HCT116 (cell line): ENCODE data around the gene AUTS2. TPM values are rescaled to one million over a fixed set of nuclear protein-coding genes. Genes with fewer than 3 reads are reported as not detected.

Experiments used
- ATAC-seq: fragments of 200-7000 bp; cut with Tn5 transposase; 2 replicates; pipeline ENCODE4 v1.9.1; 2020; ENCODE audit warnings: mild to moderate bottlenecking, moderate library complexity
- BruUV-seq: library from RNA; stranded (reverse); fragments of 400-500 nt; replicated peaks from 2 replicates; lab custom pipeline; 2021; lab: Mats Ljungman, UMichigan
- CTCF ChIA-PET: fragments of 300-600 bp; sonication (Branson Sonifier 250); formaldehyde crosslinking; loops from one replicate; lab custom pipeline; 2021; ENCODE audit warnings: antibody characterized with exemption; lab: Charles Lee
- POLR2A ChIA-PET: fragments of 300-600, 350-600 bp; sonication (Branson Sonifier 250); formaldehyde crosslinking; loops from one replicate; lab custom pipeline; 2021; ENCODE audit warnings: antibody characterized with exemption; lab: Charles Lee
- RAD21 ChIA-PET, 2 experiments: fragments of 300-600 bp; sonication (Branson Sonifier 250); formaldehyde crosslinking; loops; one replicate each; lab custom pipeline; 2023; ENCODE audit warnings: low total read pairs in 2 of 2; ENCODE audit not compliant: uncharacterized antibody in 2 of 2, unreplicated experiment in 2 of 2, low non-redundant PET in 1 of 2; lab: Charles Lee
- DNase-seq: peaks from one replicate; pipeline ENCODE4 v3.0.0-alpha.2; 2010; ENCODE audit warnings: low read depth, low spot score
- H2AFZ ChIP-seq: fragments of 200-600 bp; shearing (Covaris generic), sonication (generic); 2 replicates; pipeline ENCODE4 v1.6.1; 2017; ENCODE audit warnings: low read depth, mixed run types, mixed read lengths, antibody characterized with exemption, low read length; ENCODE audit not compliant: poor library complexity, severe bottlenecking
- H3K27ac ChIP-seq: 2 replicates; pipeline ENCODE4 v1.5.1; 2012; ENCODE audit warnings: low read depth, low read length
- H3K27me3 ChIP-seq: fragments of 200-600 bp; sonication (generic); 2 replicates; pipeline ENCODE4 v1.6.1; 2016; ENCODE audit warnings: mixed run types, low read length, mixed read lengths; ENCODE audit not compliant: insufficient read depth
- H3K36me3 ChIP-seq, 2 experiments: fragments of 200-500 bp in 1 of 2; fragments of 200-600 bp in 1 of 2; sonication (Bioruptor generic) in 1 of 2; sonication (generic) in 1 of 2; 2 replicates each; pipeline versions ENCODE4 v1.5.1 to v1.6.1; 2014 to 2016; ENCODE audit warnings: low read length in 2 of 2, inconsistent platforms in 1 of 2, mixed read lengths in 1 of 2, mixed run types in 1 of 2; ENCODE audit not compliant: insufficient read depth in 2 of 2, control insufficient read depth in 1 of 2
- H3K4me1 ChIP-seq, 2 experiments: fragments of 200-600 bp in 1 of 2; sonication (generic) in 1 of 2; 2 replicates each; pipeline versions ENCODE4 v1.5.1 to v1.6.1; 2012 to 2017; ENCODE audit warnings: low read length in 2 of 2, inconsistent platforms in 1 of 2, mild to moderate bottlenecking in 1 of 2, mixed read lengths in 1 of 2, mixed run types in 1 of 2, moderate library complexity in 1 of 2; ENCODE audit not compliant: insufficient read depth in 2 of 2, control insufficient read depth in 1 of 2
- H3K4me2 ChIP-seq: fragments of 200-600 bp; sonication (generic); 2 replicates; pipeline ENCODE4 v1.6.1; 2017; ENCODE audit warnings: mixed run types, low read length, mixed read lengths
- H3K4me3 ChIP-seq, 2 experiments: fragments of 200-600 bp in 1 of 2; sonication (generic) in 1 of 2; replicated peaks in 1 of 2; 2 replicates each; pipeline ENCODE4 v1.5.1; 2011 to 2016; ENCODE audit warnings: low read length in 2 of 2, control low read depth in 1 of 2, low read depth in 1 of 2, mild to moderate bottlenecking in 1 of 2, mixed read lengths in 1 of 2, mixed run types in 1 of 2
- H3K79me2 ChIP-seq: fragments of 200-600 bp; sonication (generic); 2 replicates; pipeline ENCODE4 v1.6.1; 2017; ENCODE audit warnings: mild to moderate bottlenecking, mixed run types, low read length, moderate library complexity, mixed read lengths; ENCODE audit not compliant: insufficient read depth
- H3K9ac ChIP-seq: fragments of 200-600 bp; sonication (generic); 2 replicates; pipeline ENCODE4 v1.6.1; 2016; ENCODE audit warnings: low read length, mixed read lengths
- H3K9me2 ChIP-seq: fragments of 200-600 bp; sonication (generic), shearing (Covaris generic); 2 replicates; pipeline ENCODE4 v1.6.1; 2017; ENCODE audit warnings: mixed run types, mild to moderate bottlenecking, moderate library complexity; ENCODE audit not compliant: insufficient read depth
- H3K9me3 ChIP-seq, 2 experiments: fragments of 200-500 bp in 1 of 2; fragments of 200-600 bp in 1 of 2; sonication (Bioruptor generic) in 1 of 2; sonication (generic) in 1 of 2; 2 replicates each; pipeline ENCODE4 v1.6.1; 2014 to 2017; ENCODE audit warnings: low read length in 2 of 2, mixed read lengths in 2 of 2, inconsistent platforms in 1 of 2, low read depth in 1 of 2, mild to moderate bottlenecking in 1 of 2, mixed run types in 1 of 2, moderate library complexity in 1 of 2; ENCODE audit not compliant: control insufficient read depth in 1 of 2, insufficient read depth in 1 of 2
- H4K20me1 ChIP-seq: fragments of 200-600 bp; sonication (generic), shearing (Covaris generic); 2 replicates; pipeline ENCODE4 v1.6.1; 2017; ENCODE audit warnings: mixed run types, mild to moderate bottlenecking, moderate library complexity; ENCODE audit not compliant: insufficient read depth
- EGR1 ChIP-seq: IDR thresholded peaks from 2 replicates; pipeline ENCODE4 v1.6.1; 2012; ENCODE audit warnings: low read depth
- ELF1 ChIP-seq: IDR thresholded peaks from 2 replicates; pipeline ENCODE4 v1.6.1; 2012; ENCODE audit warnings: low read depth, borderline replicate concordance
- EZH2phosphoT487 ChIP-seq: fragments of 200-600 bp; IDR thresholded peaks from 2 replicates; pipeline ENCODE4 v1.6.1; 2018; ENCODE audit warnings: antibody characterized with exemption, borderline replicate concordance
- FOSL1 ChIP-seq: IDR thresholded peaks from 2 replicates; pipeline ENCODE4 v1.6.1; 2012; ENCODE audit warnings: low read depth
- JUND ChIP-seq: IDR thresholded peaks from 2 replicates; pipeline ENCODE4 v1.6.1; 2012
- POLR2A ChIP-seq: IDR thresholded peaks from 2 replicates; pipeline ENCODE4 v1.7.0; 2011; ENCODE audit warnings: borderline replicate concordance; ENCODE audit not compliant: insufficient read depth, insufficient read length; ENCODE audit errors: extremely low read depth
- POLR2AphosphoS5 ChIP-seq: IDR thresholded peaks from 2 replicates; pipeline ENCODE4 v1.6.1; 2011; ENCODE audit warnings: mild to moderate bottlenecking, low read depth, low read length, moderate library complexity
- RAD21 ChIP-seq: IDR thresholded peaks from 2 replicates; pipeline ENCODE4 v1.6.1; 2012; ENCODE audit warnings: low read depth, mild to moderate bottlenecking
- SIN3A ChIP-seq: IDR thresholded peaks from 2 replicates; pipeline ENCODE4 v1.6.1; 2012; ENCODE audit warnings: low read depth
- SP1 ChIP-seq: IDR thresholded peaks from 2 replicates; pipeline ENCODE4 v1.6.1; 2012; ENCODE audit warnings: low read depth
- SRF ChIP-seq: IDR thresholded peaks from 2 replicates; pipeline ENCODE4 v1.6.1; 2012; ENCODE audit warnings: low read depth
- TCF7L2 ChIP-seq: IDR thresholded peaks from 2 replicates; pipeline ENCODE4 v1.7.0; 2011; ENCODE audit warnings: borderline replicate concordance, inconsistent platforms; ENCODE audit not compliant: insufficient read depth, insufficient read length; ENCODE audit errors: extremely low read depth
- YY1 ChIP-seq: IDR thresholded peaks from 2 replicates; pipeline ENCODE4 v1.6.1; 2011; ENCODE audit warnings: low read length, low read depth, moderate library complexity, mild to moderate bottlenecking; ENCODE audit not compliant: insufficient replicate concordance; ENCODE audit errors: extremely low read depth
- ZFX ChIP-seq: fragments of 450-650 bp; IDR thresholded peaks from 2 replicates; pipeline ENCODE4 v1.6.1; 2017
- ZNF274 ChIP-seq: fragments of 200-500 bp; sonication (Bioruptor generic); IDR thresholded peaks from 2 replicates; pipeline ENCODE4 v1.6.1; 2014; ENCODE audit warnings: mild to moderate bottlenecking, low read depth, low read length, inconsistent platforms
- intact Hi-C: fragments of 100-400 bp; cut with micrococcal nuclease; formaldehyde crosslinking; loops from 2 replicates; pipeline ENCODE4 v1.10.0; 2022
- total RNA-seq: library from RNA; stranded (reverse); gene quantifications from one replicate; pipeline ENCODE4 v1.2.1, GENCODE V29; 2021; ENCODE audit not compliant: unreplicated experiment
- TF ChIP-seq, protein P1 (sequence below): IDR thresholded peaks from 2 replicates; pipeline ENCODE4 v1.6.1; 2012
- TF ChIP-seq, protein P2 (sequence below): IDR thresholded peaks from 2 replicates; pipeline ENCODE4 v1.6.1; 2011; ENCODE audit warnings: mild to moderate bottlenecking, low read length, moderate library complexity; ENCODE audit not compliant: insufficient replicate concordance; ENCODE audit errors: extremely low read depth
- TF ChIP-seq, protein P3 (sequence below): IDR thresholded peaks from 2 replicates; pipeline ENCODE4 v1.6.1; 2012; ENCODE audit warnings: low read depth
- TF ChIP-seq, protein P4 (sequence below), 3 experiments: fragments of 200-600 bp in 1 of 3; sonication (generic) in 1 of 3; IDR thresholded peaks in 2 of 3; conservative IDR thresholded peaks in 1 of 3; 2 replicates each; pipeline ENCODE4 v1.5.1; 2012 to 2017; ENCODE audit warnings: low read depth in 2 of 3, low read length in 2 of 3, antibody characterized with exemption in 1 of 3, borderline replicate concordance in 1 of 3, control low read depth in 1 of 3, mild to moderate bottlenecking in 1 of 3, mixed read lengths in 1 of 3, mixed run types in 1 of 3, moderate library complexity in 1 of 3; ENCODE audit not compliant: insufficient read depth in 1 of 3
- TF ChIP-seq, protein P5 (sequence below): IDR thresholded peaks from 2 replicates; pipeline ENCODE4 v1.6.1; 2012

The AUTS2 gene
- total RNA-seq, 1 experiment from 2014 or later = 0.93 TPM

DNA sequence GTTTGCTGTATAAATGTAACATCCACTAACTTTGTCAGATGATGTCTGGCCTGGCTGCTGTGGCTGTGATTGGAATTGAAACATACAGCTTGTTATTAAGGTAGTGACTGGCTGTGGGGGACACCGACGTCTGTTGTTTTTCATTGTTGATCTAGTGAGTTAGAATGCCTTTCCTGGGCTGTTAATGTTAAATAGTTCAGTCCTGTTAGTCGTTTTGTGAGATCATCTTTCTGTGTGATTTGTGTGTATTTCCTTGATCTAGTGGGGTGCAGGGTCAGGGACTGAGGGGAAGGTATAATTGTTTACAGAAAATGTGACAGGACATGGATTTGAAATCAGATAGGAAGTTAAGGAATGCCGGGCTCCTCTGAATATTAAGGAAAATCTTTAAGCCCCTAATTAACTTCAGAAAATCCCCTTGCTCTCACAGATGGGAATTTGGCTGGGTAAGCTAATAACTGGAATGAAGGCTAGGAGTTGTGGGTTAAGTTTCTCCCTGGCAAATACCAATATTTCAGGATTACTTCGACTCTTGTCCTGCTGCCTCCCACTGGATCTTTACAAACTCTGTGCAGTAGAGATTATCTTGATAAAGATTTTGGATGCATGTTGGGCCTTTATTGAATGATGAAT is 163.1 kb downstream of the AUTS2 start:
- Histone ChIP-seq H3K9ac (no peak overlapping the region), H2AFZ (no peak overlapping the region), H3K4me1 (no peaks in the 10 kb centered on the region), H3K4me2 (no peak overlapping the region), H3K36me3 (no peaks in the 10 kb centered on the region), H3K9me3 (peaks cover 0 to 11% of the 10 kb centered on the region in 2 experiments; a peak in 2 of 4 replicates), H3K9me2 (no peaks in the 10 kb centered on the region), H3K79me2 (no peaks in the 10 kb centered on the region)
- ChIA-PET CTCF (no interaction called here), POLR2A (no interaction called here)
- intact Hi-C loops = no loop called here
- no TSS peak for BruUV-seq
- ATAC-seq = no peak
- TF ChIP-seq, protein P1, sequence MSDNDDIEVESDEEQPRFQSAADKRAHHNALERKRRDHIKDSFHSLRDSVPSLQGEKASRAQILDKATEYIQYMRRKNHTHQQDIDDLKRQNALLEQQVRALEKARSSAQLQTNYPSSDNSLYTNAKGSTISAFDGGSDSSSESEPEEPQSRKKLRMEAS = no peak
- TF ChIP-seq ELF1 = no peak
- TF ChIP-seq YY1 = no peak
- no peak for TF ChIP-seq RAD21
- TF ChIP-seq SRF = no peak
- no peak for TF ChIP-seq FOSL1
- no peak for TF ChIP-seq TCF7L2
- TF ChIP-seq ZNF274 = no peak
- TF ChIP-seq ZFX = no peak
- TF ChIP-seq EZH2phosphoT487 = no peak
- TF ChIP-seq, protein P2, sequence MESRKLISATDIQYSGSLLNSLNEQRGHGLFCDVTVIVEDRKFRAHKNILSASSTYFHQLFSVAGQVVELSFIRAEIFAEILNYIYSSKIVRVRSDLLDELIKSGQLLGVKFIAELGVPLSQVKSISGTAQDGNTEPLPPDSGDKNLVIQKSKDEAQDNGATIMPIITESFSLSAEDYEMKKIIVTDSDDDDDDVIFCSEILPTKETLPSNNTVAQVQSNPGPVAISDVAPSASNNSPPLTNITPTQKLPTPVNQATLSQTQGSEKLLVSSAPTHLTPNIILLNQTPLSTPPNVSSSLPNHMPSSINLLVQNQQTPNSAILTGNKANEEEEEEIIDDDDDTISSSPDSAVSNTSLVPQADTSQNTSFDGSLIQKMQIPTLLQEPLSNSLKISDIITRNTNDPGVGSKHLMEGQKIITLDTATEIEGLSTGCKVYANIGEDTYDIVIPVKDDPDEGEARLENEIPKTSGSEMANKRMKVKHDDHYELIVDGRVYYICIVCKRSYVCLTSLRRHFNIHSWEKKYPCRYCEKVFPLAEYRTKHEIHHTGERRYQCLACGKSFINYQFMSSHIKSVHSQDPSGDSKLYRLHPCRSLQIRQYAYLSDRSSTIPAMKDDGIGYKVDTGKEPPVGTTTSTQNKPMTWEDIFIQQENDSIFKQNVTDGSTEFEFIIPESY = no peak
- TF ChIP-seq SP1 = no peak
- TF ChIP-seq, protein P3, sequence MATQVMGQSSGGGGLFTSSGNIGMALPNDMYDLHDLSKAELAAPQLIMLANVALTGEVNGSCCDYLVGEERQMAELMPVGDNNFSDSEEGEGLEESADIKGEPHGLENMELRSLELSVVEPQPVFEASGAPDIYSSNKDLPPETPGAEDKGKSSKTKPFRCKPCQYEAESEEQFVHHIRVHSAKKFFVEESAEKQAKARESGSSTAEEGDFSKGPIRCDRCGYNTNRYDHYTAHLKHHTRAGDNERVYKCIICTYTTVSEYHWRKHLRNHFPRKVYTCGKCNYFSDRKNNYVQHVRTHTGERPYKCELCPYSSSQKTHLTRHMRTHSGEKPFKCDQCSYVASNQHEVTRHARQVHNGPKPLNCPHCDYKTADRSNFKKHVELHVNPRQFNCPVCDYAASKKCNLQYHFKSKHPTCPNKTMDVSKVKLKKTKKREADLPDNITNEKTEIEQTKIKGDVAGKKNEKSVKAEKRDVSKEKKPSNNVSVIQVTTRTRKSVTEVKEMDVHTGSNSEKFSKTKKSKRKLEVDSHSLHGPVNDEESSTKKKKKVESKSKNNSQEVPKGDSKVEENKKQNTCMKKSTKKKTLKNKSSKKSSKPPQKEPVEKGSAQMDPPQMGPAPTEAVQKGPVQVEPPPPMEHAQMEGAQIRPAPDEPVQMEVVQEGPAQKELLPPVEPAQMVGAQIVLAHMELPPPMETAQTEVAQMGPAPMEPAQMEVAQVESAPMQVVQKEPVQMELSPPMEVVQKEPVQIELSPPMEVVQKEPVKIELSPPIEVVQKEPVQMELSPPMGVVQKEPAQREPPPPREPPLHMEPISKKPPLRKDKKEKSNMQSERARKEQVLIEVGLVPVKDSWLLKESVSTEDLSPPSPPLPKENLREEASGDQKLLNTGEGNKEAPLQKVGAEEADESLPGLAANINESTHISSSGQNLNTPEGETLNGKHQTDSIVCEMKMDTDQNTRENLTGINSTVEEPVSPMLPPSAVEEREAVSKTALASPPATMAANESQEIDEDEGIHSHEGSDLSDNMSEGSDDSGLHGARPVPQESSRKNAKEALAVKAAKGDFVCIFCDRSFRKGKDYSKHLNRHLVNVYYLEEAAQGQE = no peak
- TF ChIP-seq, protein P4, sequence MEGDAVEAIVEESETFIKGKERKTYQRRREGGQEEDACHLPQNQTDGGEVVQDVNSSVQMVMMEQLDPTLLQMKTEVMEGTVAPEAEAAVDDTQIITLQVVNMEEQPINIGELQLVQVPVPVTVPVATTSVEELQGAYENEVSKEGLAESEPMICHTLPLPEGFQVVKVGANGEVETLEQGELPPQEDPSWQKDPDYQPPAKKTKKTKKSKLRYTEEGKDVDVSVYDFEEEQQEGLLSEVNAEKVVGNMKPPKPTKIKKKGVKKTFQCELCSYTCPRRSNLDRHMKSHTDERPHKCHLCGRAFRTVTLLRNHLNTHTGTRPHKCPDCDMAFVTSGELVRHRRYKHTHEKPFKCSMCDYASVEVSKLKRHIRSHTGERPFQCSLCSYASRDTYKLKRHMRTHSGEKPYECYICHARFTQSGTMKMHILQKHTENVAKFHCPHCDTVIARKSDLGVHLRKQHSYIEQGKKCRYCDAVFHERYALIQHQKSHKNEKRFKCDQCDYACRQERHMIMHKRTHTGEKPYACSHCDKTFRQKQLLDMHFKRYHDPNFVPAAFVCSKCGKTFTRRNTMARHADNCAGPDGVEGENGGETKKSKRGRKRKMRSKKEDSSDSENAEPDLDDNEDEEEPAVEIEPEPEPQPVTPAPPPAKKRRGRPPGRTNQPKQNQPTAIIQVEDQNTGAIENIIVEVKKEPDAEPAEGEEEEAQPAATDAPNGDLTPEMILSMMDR (IDR thresholded peaks at IDR 0.05 in 2 of 3, conservative IDR thresholded peaks at IDR 0.05 in 1 of 3; ENCODE audit: borderline replicate concordance in 1 of 3, insufficient read depth in 1 of 3, low read depth in 2 of 3, low read length in 2 of 3) = no peak
- no peak for TF ChIP-seq POLR2AphosphoS5
- no peak for TF ChIP-seq SIN3A
- TF ChIP-seq POLR2A = no peak
- no peak for TF ChIP-seq JUND
- TF ChIP-seq, protein P5, sequence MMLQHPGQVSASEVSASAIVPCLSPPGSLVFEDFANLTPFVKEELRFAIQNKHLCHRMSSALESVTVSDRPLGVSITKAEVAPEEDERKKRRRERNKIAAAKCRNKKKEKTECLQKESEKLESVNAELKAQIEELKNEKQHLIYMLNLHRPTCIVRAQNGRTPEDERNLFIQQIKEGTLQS = no peak
- no peak for TF ChIP-seq EGR1
- TF ChIP-seq, all 23 proteins: peak for 0
- no peak overlapping the region for H3K27ac ChIP-seq
- RAD21 ChIA-PET = no interaction called here
- no peaks in the 10 kb centered on the region for H3K27me3 ChIP-seq
- DNase-seq = no peak
- H3K4me3 ChIP-seq = no peak overlapping the region
- no peaks in the 10 kb centered on the region for H4K20me1 ChIP-seq
